ENCODE results near the gene VCAN.
"Not testable (repeated sequence)": the region's sequence is repeated elsewhere in the genome, so short reads cannot be mapped to it uniquely, and the experiment has no call there.

Gene VCAN
- 0.21 to 0.24 reads per million in 2 donors for total RNA-seq

DNA sequence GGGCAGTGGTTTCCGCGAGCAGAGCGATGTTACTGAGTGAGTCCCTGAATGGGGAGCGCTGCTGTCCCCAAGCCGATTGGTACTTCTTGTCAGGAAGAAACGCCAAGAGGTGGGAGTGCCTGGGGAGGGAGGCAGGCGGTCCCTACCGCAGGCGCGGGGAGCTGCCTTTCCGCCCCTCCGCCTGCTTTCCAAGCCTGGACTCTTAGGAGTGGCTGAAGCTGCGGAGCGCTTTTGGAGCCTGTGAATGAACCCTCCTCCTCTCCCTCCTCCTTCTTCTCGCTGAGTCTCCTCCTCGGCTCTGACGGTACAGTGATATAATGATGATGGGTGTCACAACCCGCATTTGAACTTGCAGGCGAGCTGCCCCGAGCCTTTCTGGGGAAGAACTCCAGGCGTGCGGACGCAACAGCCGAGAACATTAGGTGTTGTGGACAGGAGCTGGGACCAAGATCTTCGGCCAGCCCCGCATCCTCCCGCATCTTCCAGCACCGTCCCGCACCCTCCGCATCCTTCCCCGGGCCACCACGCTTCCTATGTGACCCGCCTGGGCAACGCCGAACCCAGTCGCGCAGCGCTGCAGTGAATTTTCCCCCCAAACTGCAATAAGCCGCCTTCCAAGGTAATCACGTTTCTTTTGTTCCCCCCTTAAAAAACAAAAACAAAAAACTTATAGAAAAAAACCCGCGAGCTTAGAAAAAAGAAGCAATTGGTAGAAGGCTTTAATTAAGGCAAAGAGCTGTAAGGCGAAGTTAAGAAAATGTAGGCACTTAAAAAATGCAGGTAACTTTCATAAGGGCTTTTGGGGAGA lies at the start of gene VCAN:
VCAN (plus strand) TSS at position 340 of the 808 bp plus-strand sequence. CDS start 11,775 bp downstream, outside the sequence.
- DNase-seq, result no peak

DNA sequence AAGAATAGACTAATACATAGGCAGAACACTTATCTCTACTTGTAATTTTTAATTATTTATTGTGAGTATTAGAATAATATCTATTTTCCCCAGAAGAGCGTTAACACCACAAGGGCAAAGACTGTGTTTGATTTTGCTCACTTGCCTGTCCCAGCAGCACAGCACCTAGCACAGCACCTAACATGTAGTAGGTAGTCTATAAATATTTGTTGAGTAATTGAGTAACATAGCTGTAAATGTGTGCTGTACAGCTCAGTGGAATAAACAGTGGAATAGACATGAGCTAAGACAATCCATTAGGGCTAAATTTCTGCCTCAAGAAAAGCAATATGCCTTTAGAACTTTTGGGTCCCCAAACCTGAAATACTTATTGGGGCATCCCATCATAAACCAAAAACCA lies 49.3 kb upstream of the VCAN start:
- no peak for DNase-seq

DNA sequence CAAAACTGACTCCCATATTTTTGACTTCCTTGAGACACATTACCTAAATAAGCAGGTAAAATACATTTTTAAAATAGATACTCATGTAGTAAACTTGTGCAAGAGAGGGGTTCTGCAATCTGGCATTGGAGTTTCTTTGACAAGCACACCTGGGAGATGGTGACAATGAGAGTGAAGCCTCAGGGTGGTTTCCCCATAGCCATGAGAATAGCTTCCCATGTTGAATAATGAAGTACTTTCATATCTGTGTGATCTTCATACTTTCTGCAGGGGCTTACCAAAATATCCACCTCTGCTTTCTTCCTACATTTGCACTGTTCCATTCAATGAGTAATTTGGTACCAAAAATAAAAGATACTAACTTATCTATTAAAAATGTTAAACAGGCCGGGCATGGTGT lies 44.7 kb upstream of the VCAN start:
- no peak for DNase-seq

- DNase-seq, result no peak
Observed at GRCh38 chr5:83428126-83428525, 43.4 kb upstream of the VCAN start.

- no peak for DNase-seq
Observed at GRCh38 chr5:83428890-83429289, 42.7 kb upstream of the VCAN start.

- DNase-seq, result peak; percentile 19
Observed at GRCh38 chr5:83430130-83431010, 41.2 kb upstream of the VCAN start.

- no peak for DNase-seq
Observed at GRCh38 chr5:83433891-83434290, 37.7 kb upstream of the VCAN start.

GRCh38 chr5:83434946-83435345 lies 36.6 kb upstream of the VCAN start:
- DNase-seq, result no peak

DNA sequence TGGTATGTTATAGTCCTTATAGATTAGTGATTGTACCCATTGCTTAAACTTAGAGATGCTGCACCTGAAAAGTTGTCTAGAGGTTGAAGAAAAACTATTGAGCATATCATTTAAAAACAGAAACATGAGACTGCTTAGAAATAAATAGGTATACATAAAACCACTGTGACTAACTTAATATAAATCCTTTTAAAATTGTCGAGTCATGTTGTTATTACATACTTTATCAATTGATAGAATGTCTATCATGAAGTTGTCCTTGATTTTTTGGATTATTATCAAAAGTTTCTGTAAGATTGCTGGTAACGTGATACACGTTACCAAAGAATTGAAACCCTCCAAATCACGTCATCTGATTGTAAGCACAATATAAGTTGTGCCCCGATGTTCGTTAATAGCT lies 35.3 kb upstream of the VCAN start:
- DNase-seq, result no peak

- DNase-seq, result not testable (repeated sequence)
Observed at GRCh38 chr5:83437697-83438096, 33.8 kb upstream of the VCAN start.

GRCh38 chr5:83440826-83441225 lies 30.7 kb upstream of the VCAN start:
- DNase-seq, result no peak

DNA sequence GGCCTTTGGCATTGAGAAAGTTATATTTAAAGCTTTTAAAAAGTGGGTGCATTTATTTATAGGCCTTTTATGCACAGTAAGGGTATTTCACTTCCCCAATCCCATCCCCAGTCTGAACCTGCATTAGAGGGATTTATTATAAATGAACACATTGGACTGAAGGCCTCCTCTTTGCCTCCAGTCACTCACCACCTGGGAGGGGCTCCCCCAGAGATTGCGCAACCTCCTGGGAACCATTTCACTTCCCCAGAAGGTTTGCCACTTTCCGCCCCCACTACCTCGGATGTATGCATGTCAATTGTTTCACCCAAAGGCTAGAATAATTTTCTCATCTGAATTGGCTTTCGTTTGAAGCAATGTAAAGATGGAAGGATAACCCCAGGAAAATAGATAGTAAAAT lies 29.8 kb upstream of the VCAN start:
- no peak for DNase-seq

- DNase-seq, result no peak
Observed at GRCh38 chr5:83443534-83443933, 28.0 kb upstream of the VCAN start.

DNA sequence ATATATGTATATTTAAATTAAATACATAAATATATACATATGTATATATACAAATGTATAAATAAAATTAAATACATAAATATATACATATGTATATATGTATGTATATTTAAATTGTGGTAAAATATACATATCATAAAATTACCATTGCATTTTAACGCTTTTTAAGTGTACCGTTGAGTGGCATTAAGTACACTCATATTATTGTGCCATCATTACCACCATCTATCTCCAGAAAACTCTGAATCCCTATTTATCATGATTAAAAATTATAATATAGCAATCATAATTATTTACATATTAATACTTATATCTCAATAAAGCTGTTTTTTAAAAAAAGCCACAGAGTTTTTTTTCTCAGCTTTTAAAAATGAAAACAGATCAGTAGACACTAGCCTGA lies 27.1 kb upstream of the VCAN start:
- DNase-seq, result no peak

GRCh38 chr5:83446253-83446947 lies 25.1 kb upstream of the VCAN start:
- no peak for DNase-seq

DNA sequence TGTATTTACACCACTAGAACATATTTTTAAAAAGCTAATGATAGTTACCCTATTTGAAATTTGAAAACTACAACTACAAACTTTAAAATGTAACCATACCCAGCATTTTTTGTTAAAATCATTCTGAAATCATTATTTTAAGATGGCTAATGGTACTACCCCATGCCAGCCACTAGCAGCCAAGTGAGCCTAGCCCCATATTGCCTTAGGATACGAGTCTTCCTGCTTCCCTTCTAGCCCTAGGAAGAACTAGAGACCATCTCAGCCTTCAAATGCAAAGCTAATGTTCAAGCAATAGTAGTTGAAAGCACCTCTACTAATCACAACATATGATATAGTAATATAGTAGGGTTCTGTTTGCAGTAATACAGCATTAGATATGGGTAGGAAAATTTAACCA lies 24.0 kb upstream of the VCAN start:
- DNase-seq, result no peak

GRCh38 chr5:83450183-83450966 lies 21.2 kb upstream of the VCAN start:
- DNase-seq, result no peak

DNA sequence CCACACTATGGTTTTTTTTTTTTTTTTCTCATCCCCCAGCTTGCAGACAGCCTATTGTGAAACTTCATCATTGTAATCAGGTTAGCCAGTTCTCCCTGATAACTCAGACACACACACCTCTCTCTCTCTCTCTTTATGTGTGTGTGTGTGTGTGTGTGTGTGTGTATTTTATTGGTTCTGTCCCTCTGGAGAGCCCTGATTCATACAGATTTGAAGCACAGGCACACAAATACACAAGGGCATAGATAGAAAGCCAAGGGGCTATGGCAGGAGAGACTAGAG lies 20.6 kb upstream of the VCAN start:
- DNase-seq, result no peak

DNA sequence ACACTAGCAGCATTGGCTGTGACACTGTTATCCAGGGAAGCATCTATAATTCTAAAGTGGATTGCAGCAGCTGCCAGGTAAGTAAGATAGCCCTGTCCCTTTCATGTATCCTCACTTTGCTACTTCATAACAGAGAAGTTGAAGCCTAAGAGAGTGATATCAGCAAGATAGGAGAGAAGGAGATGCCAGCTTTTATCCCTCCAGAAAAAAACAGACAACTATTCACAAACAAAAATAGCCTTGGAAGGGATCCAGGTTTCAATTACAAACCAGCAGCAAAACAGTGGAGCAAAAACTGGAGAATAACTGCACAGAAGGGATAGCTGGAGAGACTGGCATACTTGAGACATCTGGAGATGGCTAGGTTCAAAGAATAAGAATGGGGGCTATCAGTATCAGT lies 19.6 kb upstream of the VCAN start:
- no peak for DNase-seq

DNA sequence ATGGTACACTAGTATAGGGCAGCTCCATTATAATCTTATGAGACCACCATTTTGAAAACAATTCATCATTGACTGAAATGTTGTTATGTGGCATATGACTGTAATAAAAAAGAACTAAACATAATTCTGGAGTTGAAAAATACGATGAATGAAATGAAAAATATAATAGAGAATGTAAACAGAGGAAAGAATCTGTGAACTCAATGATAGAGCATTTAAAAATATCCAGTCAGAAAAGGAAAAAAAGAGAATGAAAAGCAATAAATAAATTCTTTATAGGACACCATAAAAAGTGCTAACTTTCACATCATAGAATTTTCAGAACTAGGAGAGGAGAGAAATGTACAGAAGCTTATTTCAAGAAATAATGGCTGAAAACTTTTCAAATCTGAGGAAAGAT lies 17.6 kb upstream of the VCAN start:
- DNase-seq, result no peak

DNA sequence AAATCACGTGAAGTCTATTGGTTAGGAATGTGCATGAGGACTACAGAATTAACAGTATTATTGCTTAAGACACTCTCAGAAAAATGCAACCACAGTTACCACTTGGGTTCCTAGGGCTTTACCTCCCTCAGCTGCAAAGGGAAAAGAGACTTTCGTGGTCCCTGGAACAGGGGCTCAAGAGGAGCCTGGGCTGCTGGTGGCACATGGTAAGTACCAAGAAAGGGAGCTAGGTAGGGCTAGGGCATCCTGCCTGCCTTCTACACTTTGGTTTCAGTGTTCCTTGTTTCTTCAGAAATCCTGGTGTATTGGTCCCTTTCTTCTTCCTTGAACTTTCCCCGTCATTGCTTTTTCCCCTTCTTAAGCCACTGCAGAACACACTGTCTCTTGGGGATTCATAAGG lies 7.3 kb upstream of the VCAN start:
- DNase-seq, result no peak

- no peak for DNase-seq
Observed at GRCh38 chr5:83467371-83468035, 4.0 kb upstream of the VCAN start.
